GM19438 (cell line): ENCODE results near the gene NECTIN2.

Experiments
- ATAC-seq: cut with Tn5 transposase; IDR thresholded peaks from one replicate; pipeline ENCODE4 v1.9.1; 2021; ENCODE audit warnings: low read depth; ENCODE audit not compliant: unreplicated experiment

NECTIN2 gene

GRCh38 chr19:44845612-44846454 is at the start of gene NECTIN2:
TSS of gene NECTIN2 (plus strand) at chr19:44846297. CDS start at chr19:44846526, 229 bp downstream.
- ATAC-seq, result no peak

DNA sequence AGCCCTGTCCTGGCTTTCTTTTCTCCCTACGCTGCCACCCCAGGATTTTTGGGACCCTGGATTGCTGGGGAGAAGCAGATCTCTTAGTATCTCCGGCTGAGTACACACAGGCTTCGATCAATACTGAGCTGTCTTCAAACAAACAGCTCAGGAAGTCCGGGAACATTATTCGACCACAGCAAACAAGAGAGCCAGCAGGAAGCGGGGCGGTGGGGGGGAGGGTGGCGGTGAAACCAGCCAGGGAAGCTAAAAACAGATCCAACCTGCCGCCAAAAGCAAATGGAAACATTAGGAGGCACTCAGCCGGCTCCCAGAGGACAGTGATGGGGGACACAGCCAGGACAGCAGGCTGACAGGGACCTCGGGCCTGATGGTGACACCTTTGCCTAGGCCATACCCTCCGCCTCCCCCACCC is 49.4 kb upstream of the NECTIN2 start:
- ATAC-seq, result no peak

GRCh38 chr19:44799627-44800346 is 46.3 kb upstream of the NECTIN2 start:
- no peak for ATAC-seq

- no peak for ATAC-seq
These were observed 45.6 kb upstream of the NECTIN2 start for GRCh38 chr19:44800461-44800860.

DNA sequence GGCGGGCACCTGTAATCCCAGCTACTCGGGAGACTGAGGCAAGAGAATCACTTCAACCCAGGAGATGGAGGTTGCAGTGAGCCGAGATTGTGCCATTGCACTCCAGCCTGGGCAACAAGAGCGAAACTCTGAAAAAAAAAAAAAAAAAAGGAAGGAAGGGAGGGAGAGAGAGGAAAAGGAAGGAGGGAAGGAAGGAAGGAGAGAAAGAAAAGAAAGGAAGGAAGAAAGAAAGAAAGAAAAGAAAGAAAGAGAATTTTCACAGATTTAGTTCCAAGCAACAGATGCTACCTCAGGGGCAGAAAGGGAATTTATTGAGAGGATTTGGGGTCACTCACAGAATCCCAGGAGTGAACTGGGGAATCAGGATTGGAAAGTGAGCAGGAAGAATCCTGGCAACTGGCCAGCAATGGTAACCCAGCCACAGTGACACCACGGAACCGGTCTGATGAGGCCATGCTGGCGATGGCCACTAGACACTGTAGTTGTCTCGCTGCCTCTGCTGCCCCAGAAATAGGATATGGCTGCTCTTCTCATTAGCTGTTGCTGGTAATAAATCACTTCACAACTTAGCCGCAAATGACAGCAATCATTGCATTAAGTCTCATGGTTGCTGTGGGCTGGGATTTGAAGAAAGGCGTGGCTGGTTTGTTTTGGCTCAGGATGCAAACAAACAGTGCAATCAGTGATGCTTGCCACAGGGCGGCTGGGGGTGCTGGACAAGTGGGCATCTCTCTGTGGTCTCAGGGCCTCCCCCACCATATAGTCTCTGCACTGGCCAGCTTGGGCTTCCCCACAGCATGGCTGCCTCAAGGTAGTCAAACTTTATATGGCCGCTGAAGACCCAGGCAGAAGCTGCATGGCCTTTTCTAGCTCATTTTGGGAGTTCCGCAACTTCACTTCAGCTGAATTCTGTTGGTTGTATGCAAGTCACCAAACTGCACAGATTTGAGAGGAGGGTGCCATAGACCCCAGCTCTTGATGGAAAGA is 42.4 kb upstream of the NECTIN2 start:
- ATAC-seq, result no peak

GRCh38 chr19:44806291-44806690 is 39.8 kb upstream of the NECTIN2 start:
- ATAC-seq, result no peak

GRCh38 chr19:44807162-44807561 is 38.9 kb upstream of the NECTIN2 start:
- ATAC-seq, result no peak

GRCh38 chr19:44807652-44808462 is 38.2 kb upstream of the NECTIN2 start:
- ATAC-seq, result no peak

DNA sequence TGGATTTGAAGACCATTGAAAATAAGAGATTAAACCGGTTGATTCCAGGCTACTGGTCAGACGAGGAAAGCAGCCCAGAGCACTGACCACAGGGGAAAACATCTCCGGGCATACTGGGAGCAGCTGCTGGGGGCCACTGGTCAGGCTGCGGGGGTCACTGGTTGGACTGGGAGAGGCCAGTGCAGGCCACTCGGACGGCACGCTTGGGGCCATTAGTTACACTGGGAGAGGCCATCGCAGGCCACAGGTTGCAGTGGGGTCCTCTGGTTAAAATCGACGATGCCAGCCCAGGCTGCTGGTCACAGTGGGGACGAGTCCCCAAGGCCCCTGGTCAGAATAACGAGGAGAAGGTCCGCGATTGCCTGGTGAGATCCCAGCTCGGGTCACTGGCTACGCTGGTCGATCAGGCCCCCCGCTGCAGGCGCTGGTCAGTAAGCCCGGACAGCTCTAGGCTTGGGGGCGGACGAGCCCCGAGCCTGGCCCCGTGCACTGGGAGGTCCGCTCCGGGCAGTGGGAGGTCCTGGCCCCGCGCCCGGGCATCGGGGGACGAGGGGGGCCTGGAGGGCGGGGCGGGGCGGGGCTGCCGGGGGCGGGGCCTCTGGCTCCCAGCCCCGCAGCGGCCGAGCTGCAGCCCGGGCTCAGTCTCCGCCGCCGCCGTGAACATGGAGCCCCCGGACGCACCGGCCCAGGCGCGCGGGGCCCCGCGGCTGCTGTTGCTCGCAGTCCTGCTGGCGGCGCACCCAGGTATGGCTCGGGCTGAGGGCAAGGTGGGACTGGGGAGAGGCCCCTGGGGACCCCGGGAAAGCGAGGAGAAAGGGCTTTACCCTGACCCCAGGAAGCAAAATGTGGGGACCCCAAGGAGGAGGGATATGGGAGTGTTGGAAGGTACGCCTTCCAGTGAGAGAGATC is 37.4 kb upstream of the NECTIN2 start, which contains the start of gene BCAM:
Gene BCAM (plus strand): TSS at position 641 of the 909 bp plus-strand sequence. CDS start 22 bp downstream, at position 663.
- ATAC-seq, result no peak

DNA sequence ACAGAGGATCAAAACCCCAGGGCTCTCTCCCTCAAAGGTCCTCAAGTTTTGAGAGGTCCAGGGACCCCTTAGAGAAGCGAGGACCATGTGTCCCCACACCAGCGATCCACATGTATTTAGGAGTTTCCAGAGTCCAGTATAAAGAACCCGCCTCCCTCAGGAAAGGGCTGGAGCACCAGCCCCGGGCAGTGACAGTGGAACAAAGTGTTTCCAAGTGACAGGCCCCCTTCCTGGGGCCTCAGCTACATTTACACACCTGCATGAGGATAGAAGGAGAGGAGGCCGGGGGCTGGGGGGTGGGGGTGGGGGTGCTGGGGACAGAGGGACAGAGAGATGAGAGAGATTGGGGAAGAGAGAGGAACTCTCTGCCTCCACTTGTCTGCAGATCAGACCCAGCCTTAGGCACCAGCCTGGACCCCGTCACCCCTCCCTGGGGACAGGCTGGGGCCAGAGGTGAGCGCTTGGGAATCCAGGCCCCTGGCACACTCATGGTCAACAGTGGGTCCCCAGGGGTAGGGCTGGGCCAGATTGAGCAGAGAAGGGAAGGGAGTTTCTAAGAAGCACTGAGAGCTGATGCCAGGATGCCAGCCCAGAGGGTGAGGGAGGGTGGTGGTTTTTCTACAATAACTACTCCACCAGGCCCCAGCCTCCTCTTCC is 36.4 kb upstream of the NECTIN2 start:
- no peak for ATAC-seq

GRCh38 chr19:44810234-44811121 is 35.6 kb upstream of the NECTIN2 start:
- ATAC-seq, result no peak

GRCh38 chr19:44811122-44811419 is 35.0 kb upstream of the NECTIN2 start:
- no peak for ATAC-seq

DNA sequence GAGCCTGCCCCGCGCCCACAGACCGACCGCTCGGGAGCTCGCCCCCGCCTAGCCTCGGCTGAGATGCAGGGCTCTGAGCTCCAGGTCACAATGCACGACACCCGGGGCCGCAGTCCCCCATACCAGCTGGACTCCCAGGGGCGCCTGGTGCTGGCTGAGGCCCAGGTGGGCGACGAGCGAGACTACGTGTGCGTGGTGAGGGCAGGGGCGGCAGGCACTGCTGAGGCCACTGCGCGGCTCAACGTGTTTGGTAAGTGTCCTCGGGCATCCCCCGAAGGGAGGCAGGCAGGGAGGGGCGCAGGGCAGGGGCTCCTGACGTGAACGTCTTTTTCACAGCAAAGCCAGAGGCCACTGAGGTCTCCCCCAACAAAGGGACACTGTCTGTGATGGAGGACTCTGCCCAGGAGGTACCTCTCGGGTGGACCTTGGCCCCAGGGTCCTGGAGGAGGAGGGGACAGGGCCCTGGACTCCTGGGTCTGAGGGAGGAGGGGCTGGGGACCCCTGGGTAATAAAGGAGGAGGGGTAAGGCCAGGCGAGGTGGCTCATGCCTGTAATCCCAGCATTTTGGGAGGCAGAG is 33.9 kb upstream of the NECTIN2 start:
- ATAC-seq, result no peak

- no peak for ATAC-seq
These were observed 32.8 kb upstream of the NECTIN2 start for GRCh38 chr19:44813070-44813840.

DNA sequence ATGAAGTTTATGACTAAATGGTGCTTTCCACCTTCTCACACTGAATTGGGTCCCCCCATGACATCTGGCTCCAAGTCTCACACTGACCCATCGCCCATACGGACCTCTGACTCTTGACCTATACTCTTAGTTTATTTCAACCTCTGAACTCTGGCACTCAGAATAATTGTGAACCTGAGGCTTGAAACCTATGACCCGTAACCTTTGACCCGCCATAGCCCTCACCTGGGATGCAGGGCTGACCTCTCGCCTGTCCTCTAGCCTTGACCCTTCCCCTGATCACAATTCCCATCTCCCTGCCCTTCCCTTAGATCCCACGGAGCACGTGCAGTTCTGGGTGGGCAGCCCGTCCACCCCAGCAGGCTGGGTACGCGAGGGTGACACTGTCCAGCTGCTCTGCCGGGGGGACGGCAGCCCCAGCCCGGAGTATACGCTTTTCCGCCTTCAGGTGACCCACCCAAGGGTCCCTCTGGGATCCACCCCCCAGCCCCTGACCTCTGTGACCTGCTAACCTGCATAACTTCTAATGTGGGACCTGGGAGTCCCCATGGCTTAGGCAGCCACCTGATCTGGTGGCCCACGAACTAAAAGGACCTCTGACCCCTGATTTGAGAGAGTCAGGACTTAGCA is 32.1 kb upstream of the NECTIN2 start:
- ATAC-seq, result no peak

- no peak for ATAC-seq
These were observed 31.6 kb upstream of the NECTIN2 start for GRCh38 chr19:44814517-44814916.
